GM12878 (cell line): ENCODE measurements around the gene DDO. TPM values are rescaled to one million over a fixed set of nuclear protein-coding genes. Genes with fewer than 3 reads are reported as not detected.

ENCODE experiments used
- ATAC-seq: fragments of 200-7000 bp; cut with Tn5 transposase; 3 replicates; pipeline ENCODE4 v1.9.1; 2020; ENCODE audit warnings: mild to moderate bottlenecking, moderate library complexity
- BruUV-seq: library from RNA; stranded (reverse); fragments of 400-500 nt; replicated peaks from 2 replicates; lab custom pipeline; 2021; lab: Mats Ljungman, UMichigan
- CTCF ChIA-PET: fragments of 300-600 bp; sonication (Branson Sonifier 250); formaldehyde crosslinking; extraction: SDS; loops from one replicate; lab custom pipeline; 2021; ENCODE audit warnings: inconsistent platforms; lab: Yijun Ruan, JAX
- POLR2A ChIA-PET: fragments of 350-600 bp; formaldehyde crosslinking; extraction: SDS; loops from one replicate; lab custom pipeline; 2021; ENCODE audit warnings: inconsistent platforms; lab: Charles Lee
- RAD21 ChIA-PET: fragments of 300-600 bp; sonication (Branson Sonifier 250); formaldehyde crosslinking; loops from one replicate; lab custom pipeline; 2023; ENCODE audit warnings: antibody characterized with exemption; ENCODE audit not compliant: unreplicated experiment; lab: Charles Lee
- SMC1A ChIA-PET: fragments of 300-600 bp; sonication (Branson Sonifier 250); formaldehyde crosslinking; loops from one replicate; lab custom pipeline; 2023; ENCODE audit not compliant: unreplicated experiment, uncharacterized antibody; lab: Charles Lee
- DNase-seq: peaks from one replicate; pipeline ENCODE4 v3.0.0-alpha.2; 2011; ENCODE audit warnings: low read depth, low spot score
- FAIRE-seq: peaks from 3 replicates; lab custom pipeline; 2011; peaks lifted over from hg19 to GRCh38; lab: Jason Lieb, UNC
- H2AFZ ChIP-seq: 2 replicates; pipeline ENCODE4 v1.6.0; 2011; ENCODE audit warnings: low read depth, low read length, control low read depth; ENCODE audit not compliant: control insufficient read depth
- H3K27ac ChIP-seq: 2 replicates; pipeline ENCODE4 v1.5.1; 2011; ENCODE audit warnings: control low read depth; ENCODE audit not compliant: control insufficient read depth, insufficient read depth
- H3K27me3 ChIP-seq, 2 experiments: replicated peaks in 1 of 2; 2 replicates each; pipeline versions ENCODE4 v1.6.0 to v1.6.1; 2011; ENCODE audit warnings: low read length in 1 of 2; ENCODE audit not compliant: control insufficient read depth in 2 of 2, insufficient read depth in 2 of 2
- H3K36me3 ChIP-seq, 2 experiments: 2 replicates each; pipeline ENCODE4 v1.5.1; 2011; ENCODE audit warnings: low read length in 1 of 2; ENCODE audit not compliant: control insufficient read depth in 2 of 2, insufficient read depth in 2 of 2
- H3K4me1 ChIP-seq: 2 replicates; pipeline ENCODE4 v1.6.1; 2011; ENCODE audit warnings: mild to moderate bottlenecking, low read length, moderate library complexity, mixed read lengths; ENCODE audit not compliant: control insufficient read depth, insufficient read depth
- H3K4me2 ChIP-seq: 2 replicates; pipeline ENCODE4 v1.6.0; 2011; ENCODE audit warnings: control low read depth; ENCODE audit not compliant: control insufficient read depth, insufficient read depth
- H3K4me3 ChIP-seq: fragments of 200-600 bp; sonication (generic); 2 replicates; pipeline ENCODE4 v1.5.1; 2016
- H3K79me2 ChIP-seq: 2 replicates; pipeline ENCODE4 v1.6.0; 2011; ENCODE audit warnings: low read length; ENCODE audit not compliant: control insufficient read depth, insufficient read depth
- H3K9ac ChIP-seq: 2 replicates; pipeline ENCODE4 v1.8.0; 2011; ENCODE audit warnings: low read length, control low read depth, mixed read lengths; ENCODE audit not compliant: control insufficient read depth, insufficient read depth
- H3K9me3 ChIP-seq: replicated peaks from 3 replicates; pipeline ENCODE4 v1.5.1; 2011; ENCODE audit warnings: mild to moderate bottlenecking, low read length; ENCODE audit not compliant: control insufficient read depth, insufficient read depth
- H4K20me1 ChIP-seq: 2 replicates; pipeline ENCODE4 v1.6.0; 2011; ENCODE audit not compliant: control insufficient read depth, insufficient read depth
- MTA2 ChIP-seq: fragments of 450-650 bp; IDR thresholded peaks from 2 replicates; pipeline ENCODE4 v1.6.1; 2016; ENCODE audit warnings: low read depth, mild to moderate bottlenecking, moderate library complexity
- MYB ChIP-seq: fragments of 150-350 bp; IDR thresholded peaks from 2 replicates; pipeline ENCODE4 v1.6.1; 2014; ENCODE audit warnings: mild to moderate bottlenecking, low read depth, low read length, borderline replicate concordance
- TCF3 ChIP-seq: IDR thresholded peaks from 2 replicates; pipeline ENCODE4 v1.6.1; 2012; ENCODE audit warnings: low read depth, mild to moderate bottlenecking, low read length, borderline replicate concordance; ENCODE audit not compliant: insufficient read depth
- USF1 ChIP-seq: IDR thresholded peaks from 2 replicates; pipeline ENCODE4 v1.6.1; 2011; ENCODE audit warnings: borderline replicate concordance, low read depth, mild to moderate bottlenecking, moderate library complexity, mixed read lengths, low read length; ENCODE audit not compliant: insufficient read depth; ENCODE audit errors: extremely low read length
- ZNF384 ChIP-seq: IDR thresholded peaks from 2 replicates; pipeline ENCODE4 v1.6.1; 2012; ENCODE audit warnings: low read depth, mild to moderate bottlenecking, low read length, improper control_type of control experiment, borderline replicate concordance
- ZNF687 ChIP-seq: fragments of 450-650 bp; IDR thresholded peaks from 2 replicates; pipeline ENCODE4 v1.6.1; 2017; ENCODE audit warnings: mild to moderate bottlenecking, moderate library complexity
- WGBS: methylation state at CpG from one replicate; pipeline ENCODE4 v1.1.6; 2016; ENCODE audit warnings: low lambda C conversion rate; ENCODE audit not compliant: insufficient replicate concordance, insufficient coverage; ENCODE audit errors: missing lambda C conversion rate; 5-methylcytosine and 5-hydroxymethylcytosine counted together
- in situ Hi-C: fragments of 300-500 bp; cut with MboI; formaldehyde crosslinking; loops from 9 replicates; pipeline ENCODE4 v1.14.3; 2018; ENCODE audit warnings: mixed read lengths
- intact Hi-C: fragments of 100-400 bp; cut with micrococcal nuclease; formaldehyde crosslinking; loops from one replicate; pipeline ENCODE4 v1.14.2; 2022; ENCODE audit not compliant: unreplicated experiment
- polyA plus RNA-seq, 11 experiments: library from polyadenylated mRNA; depleted of rRNA in 4 of 11; unstranded in 6 of 11; stranded (reverse) in 5 of 11; fragments of >200 nt; fragmentation: Nextera tagmentation in 4 of 11; fragmentation: Illumina TruSeq in 1 of 11; extraction: Ambion mirVana in 4 of 11; extraction: Trizol in 1 of 11; gene quantifications; 1 replicate in 1 of 11; 2 replicates in 10 of 11; pipeline versions ENCODE4 v1.2.1 to v1.2.3, GENCODE V29; 2011 to 2016; ENCODE audit warnings: inconsistent platforms in 2 of 11, missing spikeins in 2 of 11, low read depth in 1 of 11
- total RNA-seq, 4 experiments: library from RNA; depleted of rRNA in 3 of 4; stranded (reverse); fragments of >200 nt in 3 of 4; fragmentation: Illumina TruSeq in 1 of 4; extraction: Trizol in 1 of 4; gene quantifications; 2 replicates each; pipeline versions ENCODE4 v1.2.1 to v1.2.3, GENCODE V29; 2013 to 2021

Gene DDO
- total and polyA plus RNA-seq, 10 of the 15 experiments (the other 5 are each of a cell fraction or from before 2014, with no cell fraction given), result 0.04 to 0.14 (median 0.09) TPM; not detected in 6

- TF ChIP-seq ZNF384, result no peak
- TF ChIP-seq, all 136 proteins: peak for 0
These were observed 66.2 kb downstream of the DDO start (continued) for GRCh38 chr6:110348961-110349690.

- no peak overlapping the region for H2AFZ ChIP-seq
- in situ Hi-C loops (no loop called here), intact Hi-C loops (no loop called here)
- no peaks in the 10 kb centered on the region for H3K27me3 ChIP-seq
- FAIRE-seq (no peak), ATAC-seq (no peak), DNase-seq (no peak)
- no peak for TF ChIP-seq ZNF687
- no peak for TF ChIP-seq USF1
- no peak for TF ChIP-seq MYB
- no peak for TF ChIP-seq MTA2
- no peak for TF ChIP-seq TCF3
- CTCF ChIA-PET, result no interaction called here
- H4K20me1 ChIP-seq, result no peaks in the 10 kb centered on the region
- RAD21 ChIA-PET, result no interaction called here
- no peak overlapping the region for H3K4me2 ChIP-seq
- H3K27ac ChIP-seq, result no peak overlapping the region
- H3K79me2 ChIP-seq, result no peaks in the 10 kb centered on the region
- no peak overlapping the region for H3K4me3 ChIP-seq
- BruUV-seq, result no TSS peak
- SMC1A ChIA-PET, result no interaction called here
- WGBS, result 0% methylated on average over 4 of the region's 4 CpGs
- H3K9me3 ChIP-seq, result no peaks in the 10 kb centered on the region
- POLR2A ChIA-PET, result no interaction called here
- no peaks in the 10 kb centered on the region for H3K36me3 ChIP-seq
- H3K9ac ChIP-seq, result no peak overlapping the region
- no peaks in the 10 kb centered on the region for H3K4me1 ChIP-seq
These were observed 70.3 kb downstream of the DDO start for GRCh38 chr6:110345025-110345424.
